WTC11 (cell line): ENCODE measurements around the gene PLEKHG7. TPM values are rescaled to one million over a fixed set of nuclear protein-coding genes. Genes with fewer than 3 reads are reported as not detected.

ENCODE experiments used
- ATAC-seq: fragments of 200-7000 bp; cut with Tn5 transposase; 2 replicates; pipeline ENCODE4 v1.10.0; 2021; ENCODE audit warnings: mild to moderate bottlenecking, moderate library complexity
- CTCF ChIA-PET: fragments of 300-600 bp; sonication (Branson Sonifier 250); formaldehyde crosslinking; loops from one replicate; lab custom pipeline; 2021; ENCODE audit warnings: antibody characterized with exemption; lab: Charles Lee
- POLR2A ChIA-PET: fragments of 350-600 bp; sonication (Branson Sonifier 250); formaldehyde crosslinking; loops from one replicate; lab custom pipeline; 2021; ENCODE audit warnings: antibody characterized with exemption; lab: Charles Lee
- DNase-seq: peaks from one replicate; pipeline ENCODE4 v3.0.0; 2021; ENCODE audit warnings: low spot score
- H3K27ac Mint-ChIP-seq: 2 replicates; pipeline ENCODE4 v1.8.0; 2021; ENCODE audit warnings: mixed read lengths
- H3K27me3 Mint-ChIP-seq: 2 replicates; pipeline ENCODE4 v1.8.0; 2021; ENCODE audit warnings: low read depth, mild to moderate bottlenecking, moderate library complexity, mixed read lengths
- H3K36me3 Mint-ChIP-seq: 2 replicates; pipeline ENCODE4 v1.8.0; 2021; ENCODE audit warnings: mixed read lengths
- H3K4me1 Mint-ChIP-seq: 2 replicates; pipeline ENCODE4 v1.8.0; 2022; ENCODE audit warnings: mixed read lengths
- H3K4me3 Mint-ChIP-seq: 2 replicates; pipeline ENCODE4 v1.8.0; 2021; ENCODE audit warnings: mild to moderate bottlenecking, moderate library complexity, mixed read lengths
- H3K9me3 Mint-ChIP-seq: 2 replicates; pipeline ENCODE4 v1.8.0; 2021; ENCODE audit warnings: mixed read lengths
- CDX4 ChIP-seq: fragments of 250-450 bp; sonication (Bioruptor Pico); IDR thresholded peaks from 2 replicates; pipeline ENCODE4 v1.9.0; 2021; ENCODE audit warnings: moderate library complexity, mild to moderate bottlenecking, inconsistent platforms, borderline replicate concordance
- CREM ChIP-seq: sonication (generic); formaldehyde crosslinking; IDR thresholded peaks from 2 replicates; pipeline ENCODE4 v1.8.1; 2022; ENCODE audit warnings: mild to moderate bottlenecking, missing genetic modification reagents, moderate library complexity
- E2F5 ChIP-seq: sonication (generic); formaldehyde crosslinking; IDR thresholded peaks from 2 replicates; pipeline ENCODE4 v1.8.1; 2022; ENCODE audit warnings: mild to moderate bottlenecking, moderate library complexity, missing genetic modification reagents
- EMX1 ChIP-seq: fragments of 250-450 bp; sonication (Bioruptor Pico); IDR thresholded peaks from 2 replicates; pipeline ENCODE4 v1.8.0; 2021; ENCODE audit warnings: mild to moderate bottlenecking
- ERG ChIP-seq: fragments of 250-450 bp; sonication (Bioruptor Pico); IDR thresholded peaks from 2 replicates; pipeline ENCODE4 v1.8.0; 2021; ENCODE audit warnings: mild to moderate bottlenecking
- PRRX2 ChIP-seq: fragments of 250-450 bp; sonication (Bioruptor Pico); IDR thresholded peaks from 2 replicates; pipeline ENCODE4 v1.8.0; 2021; ENCODE audit warnings: mild to moderate bottlenecking
- RELA ChIP-seq: sonication (generic); formaldehyde crosslinking; IDR thresholded peaks from 2 replicates; pipeline ENCODE4 v1.8.1; 2022; ENCODE audit warnings: missing genetic modification reagents, mild to moderate bottlenecking, borderline replicate concordance
- RORB ChIP-seq: fragments of 250-450 bp; sonication (Bioruptor Pico); IDR thresholded peaks from 2 replicates; pipeline ENCODE4 v1.9.0; 2021; ENCODE audit warnings: mild to moderate bottlenecking
- SMAD3 ChIP-seq: sonication (generic); formaldehyde crosslinking; IDR thresholded peaks from 2 replicates; pipeline ENCODE4 v1.8.0; 2022; ENCODE audit warnings: missing genetic modification reagents, mild to moderate bottlenecking, borderline replicate concordance
- USF2 ChIP-seq: sonication (generic); formaldehyde crosslinking; IDR thresholded peaks from 2 replicates; pipeline ENCODE4 v1.8.1; 2023; ENCODE audit warnings: mild to moderate bottlenecking, missing genetic modification reagents, moderate library complexity
- ZNF281 ChIP-seq: sonication (generic); formaldehyde crosslinking; IDR thresholded peaks from 2 replicates; pipeline ENCODE4 v1.8.0; 2023; ENCODE audit warnings: mild to moderate bottlenecking, missing genetic modification reagents
- total RNA-seq: library from RNA; stranded (reverse); gene quantifications from 3 replicates; pipeline ENCODE4 v1.2.3, GENCODE V29; 2021
- TF ChIP-seq, protein P1 (sequence below): sonication (generic); formaldehyde crosslinking; IDR thresholded peaks from 2 replicates; pipeline ENCODE4 v1.8.0; 2022; ENCODE audit warnings: mild to moderate bottlenecking, missing genetic modification reagents
- TF ChIP-seq, protein P2 (sequence below): sonication (generic); formaldehyde crosslinking; IDR thresholded peaks from 2 replicates; pipeline ENCODE4 v1.8.0; 2023; ENCODE audit warnings: missing genetic modification reagents, mild to moderate bottlenecking, borderline replicate concordance
- TF ChIP-seq, protein P3 (sequence below): sonication (generic); formaldehyde crosslinking; IDR thresholded peaks from 2 replicates; pipeline ENCODE4 v1.8.1; 2023; ENCODE audit warnings: mild to moderate bottlenecking, missing genetic modification reagents

Gene PLEKHG7
- total RNA-seq, 1 experiment from 2014 or later: not detected

- TF ChIP-seq ZNF281 (CRISPR knock-in tag) (no peak), SMAD3 (no peak), CDX4 (CRISPR knock-in tag) (no peak), E2F5 (no peak)
- TF ChIP-seq, protein P1, sequence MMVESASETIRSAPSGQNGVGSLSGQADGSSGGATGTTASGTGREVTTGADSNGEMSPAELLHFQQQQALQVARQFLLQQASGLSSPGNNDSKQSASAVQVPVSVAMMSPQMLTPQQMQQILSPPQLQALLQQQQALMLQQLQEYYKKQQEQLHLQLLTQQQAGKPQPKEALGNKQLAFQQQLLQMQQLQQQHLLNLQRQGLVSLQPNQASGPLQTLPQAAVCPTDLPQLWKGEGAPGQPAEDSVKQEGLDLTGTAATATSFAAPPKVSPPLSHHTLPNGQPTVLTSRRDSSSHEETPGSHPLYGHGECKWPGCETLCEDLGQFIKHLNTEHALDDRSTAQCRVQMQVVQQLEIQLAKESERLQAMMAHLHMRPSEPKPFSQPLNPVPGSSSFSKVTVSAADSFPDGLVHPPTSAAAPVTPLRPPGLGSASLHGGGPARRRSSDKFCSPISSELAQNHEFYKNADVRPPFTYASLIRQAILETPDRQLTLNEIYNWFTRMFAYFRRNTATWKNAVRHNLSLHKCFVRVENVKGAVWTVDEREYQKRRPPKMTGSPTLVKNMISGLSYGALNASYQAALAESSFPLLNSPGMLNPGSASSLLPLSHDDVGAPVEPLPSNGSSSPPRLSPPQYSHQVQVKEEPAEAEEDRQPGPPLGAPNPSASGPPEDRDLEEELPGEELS (CRISPR knock-in tag): no peak
These were observed 47.9 kb upstream of the PLEKHG7 start (continued) for GRCh38 chr12:92654929-92655328.

DNA sequence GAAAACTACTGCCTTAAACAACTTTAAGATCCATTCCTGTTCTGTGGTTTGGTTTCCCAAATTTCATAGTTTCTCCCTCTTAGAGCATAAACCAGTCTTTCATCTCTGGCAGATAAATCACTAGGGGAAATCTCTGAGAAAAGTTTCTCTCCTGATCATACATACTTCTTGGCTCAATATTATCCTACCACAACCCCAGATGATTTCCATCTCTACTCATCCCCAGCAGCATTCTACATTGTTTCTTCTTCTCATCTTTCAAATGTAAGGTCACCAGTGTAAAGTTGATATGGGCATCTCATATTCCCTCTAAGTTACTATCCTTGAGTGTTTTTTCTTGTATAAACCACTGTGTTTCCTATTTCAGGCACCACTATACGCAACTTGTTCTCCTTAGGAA is 45.9 kb upstream of the PLEKHG7 start:
- ATAC-seq: no peak

More for the DNA sequence above, 45.9 kb upstream of the PLEKHG7 start:
- TF ChIP-seq, protein P2, sequence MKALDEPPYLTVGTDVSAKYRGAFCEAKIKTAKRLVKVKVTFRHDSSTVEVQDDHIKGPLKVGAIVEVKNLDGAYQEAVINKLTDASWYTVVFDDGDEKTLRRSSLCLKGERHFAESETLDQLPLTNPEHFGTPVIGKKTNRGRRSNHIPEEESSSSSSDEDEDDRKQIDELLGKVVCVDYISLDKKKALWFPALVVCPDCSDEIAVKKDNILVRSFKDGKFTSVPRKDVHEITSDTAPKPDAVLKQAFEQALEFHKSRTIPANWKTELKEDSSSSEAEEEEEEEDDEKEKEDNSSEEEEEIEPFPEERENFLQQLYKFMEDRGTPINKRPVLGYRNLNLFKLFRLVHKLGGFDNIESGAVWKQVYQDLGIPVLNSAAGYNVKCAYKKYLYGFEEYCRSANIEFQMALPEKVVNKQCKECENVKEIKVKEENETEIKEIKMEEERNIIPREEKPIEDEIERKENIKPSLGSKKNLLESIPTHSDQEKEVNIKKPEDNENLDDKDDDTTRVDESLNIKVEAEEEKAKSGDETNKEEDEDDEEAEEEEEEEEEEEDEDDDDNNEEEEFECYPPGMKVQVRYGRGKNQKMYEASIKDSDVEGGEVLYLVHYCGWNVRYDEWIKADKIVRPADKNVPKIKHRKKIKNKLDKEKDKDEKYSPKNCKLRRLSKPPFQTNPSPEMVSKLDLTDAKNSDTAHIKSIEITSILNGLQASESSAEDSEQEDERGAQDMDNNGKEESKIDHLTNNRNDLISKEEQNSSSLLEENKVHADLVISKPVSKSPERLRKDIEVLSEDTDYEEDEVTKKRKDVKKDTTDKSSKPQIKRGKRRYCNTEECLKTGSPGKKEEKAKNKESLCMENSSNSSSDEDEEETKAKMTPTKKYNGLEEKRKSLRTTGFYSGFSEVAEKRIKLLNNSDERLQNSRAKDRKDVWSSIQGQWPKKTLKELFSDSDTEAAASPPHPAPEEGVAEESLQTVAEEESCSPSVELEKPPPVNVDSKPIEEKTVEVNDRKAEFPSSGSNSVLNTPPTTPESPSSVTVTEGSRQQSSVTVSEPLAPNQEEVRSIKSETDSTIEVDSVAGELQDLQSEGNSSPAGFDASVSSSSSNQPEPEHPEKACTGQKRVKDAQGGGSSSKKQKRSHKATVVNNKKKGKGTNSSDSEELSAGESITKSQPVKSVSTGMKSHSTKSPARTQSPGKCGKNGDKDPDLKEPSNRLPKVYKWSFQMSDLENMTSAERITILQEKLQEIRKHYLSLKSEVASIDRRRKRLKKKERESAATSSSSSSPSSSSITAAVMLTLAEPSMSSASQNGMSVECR: no peak
- TF ChIP-seq ERG (CRISPR knock-in tag) (no peak), RORB (CRISPR knock-in tag) (no peak), CREM (CRISPR knock-in tag) (no peak), PRRX2 (CRISPR knock-in tag) (no peak), E2F5 (no peak), EMX1 (CRISPR knock-in tag) (no peak), USF2 (CRISPR knock-in tag) (no peak), RELA (CRISPR knock-in tag) (no peak)
- TF ChIP-seq, protein P3, sequence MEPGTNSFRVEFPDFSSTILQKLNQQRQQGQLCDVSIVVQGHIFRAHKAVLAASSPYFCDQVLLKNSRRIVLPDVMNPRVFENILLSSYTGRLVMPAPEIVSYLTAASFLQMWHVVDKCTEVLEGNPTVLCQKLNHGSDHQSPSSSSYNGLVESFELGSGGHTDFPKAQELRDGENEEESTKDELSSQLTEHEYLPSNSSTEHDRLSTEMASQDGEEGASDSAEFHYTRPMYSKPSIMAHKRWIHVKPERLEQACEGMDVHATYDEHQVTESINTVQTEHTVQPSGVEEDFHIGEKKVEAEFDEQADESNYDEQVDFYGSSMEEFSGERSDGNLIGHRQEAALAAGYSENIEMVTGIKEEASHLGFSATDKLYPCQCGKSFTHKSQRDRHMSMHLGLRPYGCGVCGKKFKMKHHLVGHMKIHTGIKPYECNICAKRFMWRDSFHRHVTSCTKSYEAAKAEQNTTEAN (CRISPR knock-in tag): no peak
- ChIA-PET POLR2A (no interaction called here), CTCF (no interaction called here)
- H3K27me3 Mint-ChIP-seq: no peaks in the 10 kb centered on the region
- H3K4me3 Mint-ChIP-seq: no peak overlapping the region
- H3K27ac Mint-ChIP-seq: no peak overlapping the region
- no peaks in the 10 kb centered on the region for H3K9me3 Mint-ChIP-seq
- H3K36me3 Mint-ChIP-seq: no peaks in the 10 kb centered on the region
- DNase-seq: no peak
- H3K4me1 Mint-ChIP-seq: peaks cover 5% of the 10 kb centered on the region; the same call in 1 of the 2 replicates
